Measurements from ENCODE around the gene CFAP97D2.
A peak's percentile ranks its signal among the peaks of the same experiment; 100 is the strongest.
"Not testable (repeated sequence)": the region's sequence is repeated elsewhere in the genome, so short reads cannot be mapped to it uniquely, and the experiment has no call there.

Gene CFAP97D2

GRCh38 chr13:114179087-114179658 lies at the start of gene CFAP97D2:
Gene CFAP97D2, plus strand, starts transcription at chr13:114179257. Its CDS starts 74 bp downstream, at chr13:114179331.
- H3K4me3 ChIP-seq (ENCODE audit: low read length), result no peak within 1 kb of the TSS
- TF ChIP-seq ZNF274 (IDR thresholded peaks at IDR 0.05; ENCODE audit: low read depth, low read length), result no peak

- H3K4me3 ChIP-seq (ENCODE audit: low read length), result no peak overlapping the region; the same call in 1 of the 2 replicates
- TF ChIP-seq ZNF274 (IDR thresholded peaks at IDR 0.05; ENCODE audit: low read depth, low read length), result no peak
Observed at GRCh38 chr13:114129649-114130062, 49.4 kb upstream of the CFAP97D2 start.

DNA sequence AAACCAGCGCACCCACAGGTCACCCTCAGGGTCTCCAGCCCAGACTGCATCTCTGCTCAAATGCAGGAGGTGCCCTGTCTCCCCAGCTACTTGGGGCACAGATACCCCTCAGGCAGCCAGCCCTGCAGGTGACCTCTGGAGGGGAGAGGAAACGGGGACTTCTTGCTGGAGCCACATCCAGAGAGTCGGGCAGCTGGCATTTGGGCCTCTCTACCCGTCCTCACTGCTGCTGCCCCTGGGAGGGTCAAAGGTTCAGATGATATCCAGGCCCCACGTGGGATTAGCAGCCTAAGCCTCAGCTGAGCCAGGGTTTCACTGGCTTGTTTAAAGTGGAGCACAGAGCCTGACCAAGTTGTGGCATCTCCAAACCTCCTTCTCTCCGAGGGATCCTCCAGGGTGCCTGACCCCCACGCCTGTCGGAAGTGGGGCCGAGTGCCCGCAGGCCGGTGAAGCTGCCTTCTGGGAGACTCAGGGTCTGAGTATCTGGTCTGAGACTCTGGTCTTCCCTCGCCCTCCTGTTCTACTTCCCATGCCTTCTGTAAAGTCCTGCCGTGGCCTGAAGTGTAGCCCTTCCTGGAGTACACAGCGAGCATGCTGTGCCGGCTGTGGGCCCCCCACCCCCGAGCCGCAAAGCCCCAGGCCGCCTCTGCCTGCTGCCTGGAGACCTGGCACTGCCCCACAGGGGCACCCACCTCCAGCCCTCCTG lies 48.8 kb upstream of the CFAP97D2 start:
- no peak for TF ChIP-seq ZNF274 (IDR thresholded peaks at IDR 0.05; ENCODE audit: low read depth, low read length)
- H3K4me3 ChIP-seq (ENCODE audit: low read length), result peak overlapping the region; percentile 67; the same call in 1 of the 2 replicates

GRCh38 chr13:114130837-114131582 lies 48.0 kb upstream of the CFAP97D2 start:
- TF ChIP-seq ZNF274 (IDR thresholded peaks at IDR 0.05; ENCODE audit: low read depth, low read length), result no peak
- H3K4me3 ChIP-seq (ENCODE audit: low read length), result peak overlapping the region; percentile 67; the same call in 1 of the 2 replicates

DNA sequence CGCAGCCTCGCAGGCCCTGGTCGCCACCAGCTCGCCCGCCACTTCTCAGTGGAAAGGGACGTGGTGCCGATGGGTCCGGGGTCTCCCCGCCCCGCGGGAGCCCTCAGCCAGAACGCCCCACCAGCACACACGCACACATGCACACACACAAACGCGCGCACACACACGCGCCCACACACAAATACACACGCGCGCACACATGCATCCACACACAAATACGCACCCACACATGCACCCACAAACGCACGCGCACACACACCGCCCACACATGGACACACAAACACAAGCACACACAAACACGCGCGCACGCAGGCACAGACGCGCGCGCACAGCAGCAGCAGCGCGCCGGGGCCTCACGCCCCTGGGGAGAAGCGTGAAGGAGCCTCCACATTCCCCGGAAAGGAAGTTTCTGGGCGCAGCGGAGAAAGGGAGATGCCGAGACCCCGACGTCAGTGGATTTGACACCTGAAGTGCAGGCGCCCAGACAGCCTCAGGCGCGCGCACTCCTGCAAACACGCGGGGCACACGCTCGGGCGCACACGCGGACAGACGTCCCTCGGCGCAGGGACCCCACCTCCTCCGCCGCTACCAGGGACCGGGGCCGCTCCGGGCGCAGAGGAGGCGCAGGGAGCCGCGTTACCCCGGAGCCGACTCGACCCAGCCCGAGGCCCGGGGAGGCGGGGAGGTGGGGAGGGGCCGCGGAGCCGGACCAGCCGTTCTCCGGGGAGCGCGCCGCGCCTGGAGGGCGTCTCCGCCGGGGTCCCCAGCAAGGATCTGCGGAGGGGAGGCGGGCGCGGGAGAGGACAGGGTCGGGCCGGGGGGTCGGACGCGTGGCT lies 47.3 kb upstream of the CFAP97D2 start:
- TF ChIP-seq ZNF274 (IDR thresholded peaks at IDR 0.05; ENCODE audit: low read depth, low read length), result no peak

GRCh38 chr13:114132419-114133121 lies 46.5 kb upstream of the CFAP97D2 start, which contains the start of gene RASA3:
Gene RASA3, minus strand, starts transcription at chr13:114132623. Its CDS starts 134 bp downstream, at chr13:114132489.
- peak within 1 kb of the TSS; percentile 67 for H3K4me3 ChIP-seq (ENCODE audit: low read length)
- no peak for TF ChIP-seq ZNF274 (IDR thresholded peaks at IDR 0.05; ENCODE audit: low read depth, low read length)

More for the DNA sequence above, 47.3 kb upstream of the CFAP97D2 start:
- peak overlapping the region; percentile 67 for H3K4me3 ChIP-seq (ENCODE audit: low read length)

- H3K4me3 ChIP-seq (ENCODE audit: low read length), result not testable (repeated sequence)
Observed at GRCh38 chr13:114133126-114133525, 45.9 kb upstream of the CFAP97D2 start.

DNA sequence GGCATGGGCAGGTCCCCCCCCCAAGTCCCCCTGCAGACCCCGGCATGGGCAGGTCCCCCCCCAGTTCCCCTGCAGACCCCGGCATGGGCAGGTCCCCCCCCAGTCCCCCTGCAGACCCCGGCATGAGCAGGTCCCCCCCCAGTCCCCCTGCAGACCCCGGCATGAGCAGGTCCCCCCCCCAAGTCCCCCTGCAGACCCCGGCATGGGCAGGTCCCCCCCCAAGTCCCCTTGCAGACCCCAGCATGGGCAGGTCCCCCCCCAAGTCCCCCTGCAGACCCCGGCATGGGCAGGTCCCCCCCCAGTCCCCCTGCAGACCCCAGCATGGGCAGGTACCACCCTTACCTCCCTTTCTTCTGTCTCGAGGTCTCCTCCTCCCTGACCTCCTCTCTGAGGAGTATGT lies 45.5 kb upstream of the CFAP97D2 start:
- H3K4me3 ChIP-seq (ENCODE audit: low read length), result not testable (repeated sequence)

- no peak for TF ChIP-seq ZNF274 (IDR thresholded peaks at IDR 0.05; ENCODE audit: low read depth, low read length)
- no peak overlapping the region for H3K4me3 ChIP-seq (ENCODE audit: low read length)
Observed at GRCh38 chr13:114134111-114134943, 44.7 kb upstream of the CFAP97D2 start.

DNA sequence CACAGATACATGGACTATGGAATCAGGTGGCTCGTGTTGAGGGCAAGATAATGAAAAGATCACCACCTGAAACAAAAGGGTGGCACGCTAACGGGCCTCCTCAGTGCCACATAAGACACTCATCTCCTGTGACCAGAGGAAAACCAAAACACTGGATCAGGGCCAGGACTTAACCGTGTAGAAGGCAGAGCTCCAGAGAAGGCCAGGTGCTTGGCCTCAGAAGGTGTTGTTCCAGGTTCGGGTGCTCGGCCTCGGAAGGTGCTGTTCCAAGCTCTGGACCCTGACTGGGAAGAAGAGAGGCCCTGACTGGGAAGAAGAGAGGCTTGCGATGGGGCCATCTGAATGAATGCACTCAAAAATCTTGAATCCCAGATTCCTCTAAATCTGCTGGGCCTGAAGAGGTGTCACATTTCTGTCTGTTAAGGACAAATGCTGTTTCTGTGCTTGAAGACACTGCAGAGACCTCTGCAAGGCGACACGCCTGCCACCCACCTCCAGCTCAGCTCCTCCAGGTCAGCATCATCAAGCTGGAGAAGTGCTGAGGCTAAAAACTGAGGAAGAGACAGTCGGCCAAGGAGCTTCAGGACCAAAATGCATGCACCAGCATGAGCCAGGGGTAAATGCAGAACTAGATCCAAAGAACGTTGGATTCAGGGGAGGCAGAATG lies 44.0 kb upstream of the CFAP97D2 start:
- no peak overlapping the region for H3K4me3 ChIP-seq (ENCODE audit: low read length)
- no peak for TF ChIP-seq ZNF274 (IDR thresholded peaks at IDR 0.05; ENCODE audit: low read depth, low read length)

- no peak for TF ChIP-seq ZNF274 (IDR thresholded peaks at IDR 0.05; ENCODE audit: low read depth, low read length)
Observed at GRCh38 chr13:114135731-114136171, 43.3 kb upstream of the CFAP97D2 start.

DNA sequence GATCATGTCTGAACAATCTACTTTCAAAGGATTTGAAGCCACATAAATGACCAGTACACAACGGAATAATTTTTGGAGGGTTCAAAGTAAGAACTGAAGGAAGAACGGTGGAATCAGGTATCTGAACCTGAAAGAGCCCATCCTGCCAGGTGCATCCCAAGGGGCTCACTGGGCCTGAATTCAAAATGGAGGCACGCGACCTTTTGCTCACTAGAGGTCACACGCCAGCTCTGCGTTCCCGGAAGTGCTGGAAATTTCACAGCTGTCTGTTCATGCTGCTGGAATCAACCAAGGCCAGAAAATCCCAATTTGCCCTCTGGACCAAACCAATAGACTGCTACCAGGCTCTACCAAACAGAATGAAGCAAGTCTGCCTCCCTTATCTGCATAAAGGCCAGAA lies 42.5 kb upstream of the CFAP97D2 start:
- TF ChIP-seq ZNF274 (IDR thresholded peaks at IDR 0.05; ENCODE audit: low read depth, low read length), result no peak
- no peak overlapping the region for H3K4me3 ChIP-seq (ENCODE audit: low read length)

More at GRCh38 chr13:114135731-114136171, 43.3 kb upstream of the CFAP97D2 start:
- H3K4me3 ChIP-seq (ENCODE audit: low read length), result no peak overlapping the region
